WTC11 (cell line): ENCODE results near the gene ELMOD1. TPM values are rescaled to one million over a fixed set of nuclear protein-coding genes. Genes with fewer than 3 reads are reported as not detected.

Experiments
- ATAC-seq: fragments of 200-7000 bp; cut with Tn5 transposase; 2 replicates; pipeline ENCODE4 v1.10.0; 2021; ENCODE audit warnings: mild to moderate bottlenecking, moderate library complexity
- CTCF ChIA-PET: fragments of 300-600 bp; sonication (Branson Sonifier 250); formaldehyde crosslinking; loops from one replicate; lab custom pipeline; 2021; ENCODE audit warnings: antibody characterized with exemption; lab: Charles Lee
- POLR2A ChIA-PET: fragments of 350-600 bp; sonication (Branson Sonifier 250); formaldehyde crosslinking; loops from one replicate; lab custom pipeline; 2021; ENCODE audit warnings: antibody characterized with exemption; lab: Charles Lee
- DNase-seq: peaks from one replicate; pipeline ENCODE4 v3.0.0; 2021; ENCODE audit warnings: low spot score
- H3K27ac Mint-ChIP-seq: 2 replicates; pipeline ENCODE4 v1.8.0; 2021; ENCODE audit warnings: mixed read lengths
- H3K27me3 Mint-ChIP-seq: 2 replicates; pipeline ENCODE4 v1.8.0; 2021; ENCODE audit warnings: low read depth, mild to moderate bottlenecking, moderate library complexity, mixed read lengths
- H3K36me3 Mint-ChIP-seq: 2 replicates; pipeline ENCODE4 v1.8.0; 2021; ENCODE audit warnings: mixed read lengths
- H3K4me1 Mint-ChIP-seq: 2 replicates; pipeline ENCODE4 v1.8.0; 2022; ENCODE audit warnings: mixed read lengths
- H3K4me3 Mint-ChIP-seq: 2 replicates; pipeline ENCODE4 v1.8.0; 2021; ENCODE audit warnings: mild to moderate bottlenecking, moderate library complexity, mixed read lengths
- H3K9me3 Mint-ChIP-seq: 2 replicates; pipeline ENCODE4 v1.8.0; 2021; ENCODE audit warnings: mixed read lengths
- AFF4 ChIP-seq: sonication (generic); formaldehyde crosslinking; IDR thresholded peaks from 2 replicates; pipeline ENCODE4 v1.8.1; 2023; ENCODE audit warnings: mild to moderate bottlenecking, missing genetic modification reagents, borderline replicate concordance
- ATF1 ChIP-seq: sonication (generic); formaldehyde crosslinking; IDR thresholded peaks from 2 replicates; pipeline ENCODE4 v1.8.1; 2023; ENCODE audit warnings: mild to moderate bottlenecking, moderate library complexity, missing genetic modification reagents
- ATF6 ChIP-seq: sonication (generic); formaldehyde crosslinking; IDR thresholded peaks from 2 replicates; pipeline ENCODE4 v1.8.1; 2023; ENCODE audit warnings: mild to moderate bottlenecking, missing genetic modification reagents
- CBFB ChIP-seq: sonication (generic); formaldehyde crosslinking; IDR thresholded peaks from 2 replicates; pipeline ENCODE4 v1.8.1; 2022; ENCODE audit warnings: mild to moderate bottlenecking, low read depth, missing genetic modification reagents
- CREB1 ChIP-seq: sonication (generic); formaldehyde crosslinking; IDR thresholded peaks from 2 replicates; pipeline ENCODE4 v1.8.0; 2023; ENCODE audit warnings: mild to moderate bottlenecking, missing genetic modification reagents
- E2F4 ChIP-seq: sonication (generic); formaldehyde crosslinking; IDR thresholded peaks from 2 replicates; pipeline ENCODE4 v1.8.1; 2022; ENCODE audit warnings: low read depth, mild to moderate bottlenecking, moderate library complexity, missing genetic modification reagents, borderline replicate concordance
- EMX1 ChIP-seq: fragments of 250-450 bp; sonication (Bioruptor Pico); IDR thresholded peaks from 2 replicates; pipeline ENCODE4 v1.8.0; 2021; ENCODE audit warnings: mild to moderate bottlenecking
- FOXP1 ChIP-seq: sonication (generic); formaldehyde crosslinking; IDR thresholded peaks from 2 replicates; pipeline ENCODE4 v1.8.0; 2022; ENCODE audit warnings: missing genetic modification reagents, mild to moderate bottlenecking, moderate library complexity, borderline replicate concordance
- GABPB1 ChIP-seq: sonication (generic); formaldehyde crosslinking; IDR thresholded peaks from 2 replicates; pipeline ENCODE4 v1.8.1; 2023; ENCODE audit warnings: mild to moderate bottlenecking, missing genetic modification reagents
- GRHL2 ChIP-seq: fragments of 250-450 bp; sonication (Bioruptor Pico); IDR thresholded peaks from 2 replicates; pipeline ENCODE4 v1.8.0; 2022; ENCODE audit warnings: mild to moderate bottlenecking, moderate library complexity; ENCODE audit not compliant: insufficient replicate concordance, severe bottlenecking
- GTF2I ChIP-seq: fragments of 250-450 bp; sonication (Bioruptor Pico); conservative IDR thresholded peaks from 2 replicates; pipeline ENCODE4 v1.4.0; 2021; ENCODE audit warnings: mild to moderate bottlenecking
- HMGXB4 ChIP-seq: sonication (generic); formaldehyde crosslinking; IDR thresholded peaks from 2 replicates; pipeline ENCODE4 v1.8.1; 2023; ENCODE audit warnings: mild to moderate bottlenecking, moderate library complexity, missing genetic modification reagents
- IRF1 ChIP-seq: sonication (generic); formaldehyde crosslinking; IDR thresholded peaks from 2 replicates; pipeline ENCODE4 v1.8.0; 2023; ENCODE audit warnings: missing genetic modification reagents
- NFATC4 ChIP-seq: fragments of 250-450 bp; sonication (Bioruptor Pico); IDR thresholded peaks from 2 replicates; pipeline ENCODE4 v1.9.0; 2021; ENCODE audit warnings: mild to moderate bottlenecking
- NR1H2 ChIP-seq: sonication (generic); formaldehyde crosslinking; IDR thresholded peaks from 2 replicates; pipeline ENCODE4 v1.9.0; 2021; ENCODE audit warnings: mild to moderate bottlenecking, moderate library complexity, missing genetic modification reagents
- SMAD4 ChIP-seq: sonication (generic); formaldehyde crosslinking; IDR thresholded peaks from 2 replicates; pipeline ENCODE4 v1.8.0; 2022; ENCODE audit warnings: mild to moderate bottlenecking, missing genetic modification reagents
- ZBTB21 ChIP-seq: sonication (generic); formaldehyde crosslinking; IDR thresholded peaks from 2 replicates; pipeline ENCODE4 v1.8.1; 2023; ENCODE audit warnings: mild to moderate bottlenecking, missing genetic modification reagents, borderline replicate concordance
- ZNF396 ChIP-seq: fragments of 250-450 bp; sonication (Bioruptor Pico); IDR thresholded peaks from 2 replicates; pipeline ENCODE4 v1.8.0; 2021; ENCODE audit warnings: mild to moderate bottlenecking, moderate library complexity, borderline replicate concordance
- ZNF423 ChIP-seq: fragments of 250-450 bp; sonication (Bioruptor Pico); IDR thresholded peaks from 2 replicates; pipeline ENCODE4 v2.1.2; 2022; ENCODE audit warnings: mild to moderate bottlenecking, moderate library complexity
- total RNA-seq: library from RNA; stranded (reverse); gene quantifications from 3 replicates; pipeline ENCODE4 v1.2.3, GENCODE V29; 2021

The ELMOD1 gene
- total RNA-seq, 1 experiment from 2014 or later, result 2.3 TPM

- TF ChIP-seq AFF4 (CRISPR knock-in tag) (no peak), ZNF396 (CRISPR knock-in tag) (no peak), CBFB (CRISPR knock-in tag) (no peak), ATF6 (CRISPR knock-in tag) (no peak), GTF2I (CRISPR knock-in tag) (no peak), EMX1 (CRISPR knock-in tag) (no peak), GABPB1 (CRISPR knock-in tag) (no peak), ZBTB21 (CRISPR knock-in tag) (no peak), ATF1 (no peak), FOXP1 (no peak), E2F4 (CRISPR knock-in tag) (no peak), ZNF423 (CRISPR knock-in tag) (no peak)
Measured at GRCh38 chr11:107608809-107609208, 17.9 kb downstream of the ELMOD1 start (continued).

- H3K4me1 Mint-ChIP-seq, result peaks cover 35% of the 10 kb centered on the region
- peaks cover 9% of the 10 kb centered on the region for H3K27me3 Mint-ChIP-seq
- H3K27ac Mint-ChIP-seq, result peak overlapping the region; percentile 19; the same call in 1 of the 2 replicates
- DNase-seq (no peak), ATAC-seq (peak; percentile 78)
- TF ChIP-seq HMGXB4 (CRISPR knock-in tag) (no peak), CREB1 (CRISPR knock-in tag) (no peak), GRHL2 (CRISPR knock-in tag) (no peak), GTF2I (CRISPR knock-in tag) (no peak), IRF1 (CRISPR knock-in tag) (no peak), NR1H2 (no peak), NFATC4 (CRISPR knock-in tag) (no peak), SMAD4 (CRISPR knock-in tag) (no peak)
- H3K9me3 Mint-ChIP-seq, result no peaks in the 10 kb centered on the region
- H3K36me3 Mint-ChIP-seq, result no peaks in the 10 kb centered on the region
- CTCF ChIA-PET, result interaction anchor here (0.7 to 1.7 kb wide), 7 partner anchors 10 to 307 kb away, joined by 3 to 9 read pairs (median 4); no protein-coding TSS in a partner anchor
- POLR2A ChIA-PET, result no interaction called here
- no peak overlapping the region for H3K4me3 Mint-ChIP-seq
Measured at GRCh38 chr11:107609400-107610218, 18.7 kb downstream of the ELMOD1 start.
